Measurements from ENCODE around the gene CDCP2.

GRCh38 chr1:54156986-54157385 lies 4.2 kb upstream of the CDCP2 start:
- TF ChIP-seq CTCF (IDR thresholded peaks at IDR 0.05; ENCODE audit: insufficient read depth, low read length) (no peak), POLR2AphosphoS5 (IDR thresholded peaks at IDR 0.05; ENCODE audit: low read depth) (no peak)
- TF ChIP-seq, protein P1, sequence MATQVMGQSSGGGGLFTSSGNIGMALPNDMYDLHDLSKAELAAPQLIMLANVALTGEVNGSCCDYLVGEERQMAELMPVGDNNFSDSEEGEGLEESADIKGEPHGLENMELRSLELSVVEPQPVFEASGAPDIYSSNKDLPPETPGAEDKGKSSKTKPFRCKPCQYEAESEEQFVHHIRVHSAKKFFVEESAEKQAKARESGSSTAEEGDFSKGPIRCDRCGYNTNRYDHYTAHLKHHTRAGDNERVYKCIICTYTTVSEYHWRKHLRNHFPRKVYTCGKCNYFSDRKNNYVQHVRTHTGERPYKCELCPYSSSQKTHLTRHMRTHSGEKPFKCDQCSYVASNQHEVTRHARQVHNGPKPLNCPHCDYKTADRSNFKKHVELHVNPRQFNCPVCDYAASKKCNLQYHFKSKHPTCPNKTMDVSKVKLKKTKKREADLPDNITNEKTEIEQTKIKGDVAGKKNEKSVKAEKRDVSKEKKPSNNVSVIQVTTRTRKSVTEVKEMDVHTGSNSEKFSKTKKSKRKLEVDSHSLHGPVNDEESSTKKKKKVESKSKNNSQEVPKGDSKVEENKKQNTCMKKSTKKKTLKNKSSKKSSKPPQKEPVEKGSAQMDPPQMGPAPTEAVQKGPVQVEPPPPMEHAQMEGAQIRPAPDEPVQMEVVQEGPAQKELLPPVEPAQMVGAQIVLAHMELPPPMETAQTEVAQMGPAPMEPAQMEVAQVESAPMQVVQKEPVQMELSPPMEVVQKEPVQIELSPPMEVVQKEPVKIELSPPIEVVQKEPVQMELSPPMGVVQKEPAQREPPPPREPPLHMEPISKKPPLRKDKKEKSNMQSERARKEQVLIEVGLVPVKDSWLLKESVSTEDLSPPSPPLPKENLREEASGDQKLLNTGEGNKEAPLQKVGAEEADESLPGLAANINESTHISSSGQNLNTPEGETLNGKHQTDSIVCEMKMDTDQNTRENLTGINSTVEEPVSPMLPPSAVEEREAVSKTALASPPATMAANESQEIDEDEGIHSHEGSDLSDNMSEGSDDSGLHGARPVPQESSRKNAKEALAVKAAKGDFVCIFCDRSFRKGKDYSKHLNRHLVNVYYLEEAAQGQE (IDR thresholded peaks at IDR 0.05; ENCODE audit: insufficient replicate concordance, low read depth) = no peak
